Activated naive CD4-positive, alpha-beta T cell treated with anti-CD3 and anti-CD28 coated beads, Interleukin-2, amount 50 U/mL, for 72 hours (primary cell): Measurements from ENCODE around the gene TBC1D1. TPM values are rescaled to one million over a fixed set of nuclear protein-coding genes. Genes with fewer than 3 reads are reported as not detected.

Experiments used
- ATAC-seq, 2 donors: fragments of 150-1000 bp; cut with Tn5 transposase; 2 replicates each; pipeline ENCODE4 v1.10.0; 2021; ENCODE audit warnings: mild to moderate bottlenecking in 2 of 2, moderate library complexity in 2 of 2
- DNase-seq, 2 donors: peaks; one replicate each; pipeline ENCODE4 v3.0.0; 2021 to 2022; ENCODE audit warnings: low spot score in 2 of 2
- H3K27ac Mint-ChIP-seq, 2 donors: one replicate each; pipeline ENCODE4 v1.8.0; 2022; ENCODE audit warnings: mild to moderate bottlenecking in 2 of 2, mixed read lengths in 2 of 2
- H3K36me3 Mint-ChIP-seq, 2 donors: one replicate each; pipeline ENCODE4 v1.8.0; 2022; ENCODE audit warnings: mixed read lengths in 2 of 2
- H3K9me3 Mint-ChIP-seq, 2 donors: one replicate each; pipeline ENCODE4 v1.8.0; 2022; ENCODE audit warnings: mixed read lengths in 2 of 2
- total RNA-seq, 2 donors: library from RNA; stranded (reverse); gene quantifications; one replicate each; pipeline ENCODE4 v1.2.3, GENCODE V29; 2022

Gene TBC1D1
- 10 to 100 TPM; 47.1 to 68.6 TPM for total RNA-seq

- Mint-ChIP-seq H3K9me3 (no peaks in the 10 kb centered on the region), H3K36me3 (peaks cover 0 to 5% of the 10 kb centered on the region in 2 donors), H3K27ac (peak within 1 kb of the TSS; percentile 74 to 92)
- ATAC-seq (peak; percentile 29 to 67), DNase-seq (peak; percentile 55 to 80)
These were observed at the start of gene TBC1D1 for GRCh38 chr4:37890801-37891259. Gene TBC1D1 (plus strand): TSS chr4:37891084. CDS start chr4:37902096, 11,012 bp downstream.

- Mint-ChIP-seq H3K9me3 (no peaks in the 10 kb centered on the region), H3K36me3 (peaks cover 7 to 20% of the 10 kb centered on the region in 2 donors), H3K27ac (no peak overlapping the region)
- no peak for DNase-seq
- no peak for ATAC-seq
These were observed 46.7 kb upstream of the TBC1D1 start for GRCh38 chr4:37844204-37844603.

- Mint-ChIP-seq H3K36me3 (peaks cover 7 to 20% of the 10 kb centered on the region in 2 donors), H3K27ac (no peak overlapping the region), H3K9me3 (no peaks in the 10 kb centered on the region)
- DNase-seq (no peak), ATAC-seq (no peak)
These were observed 45.7 kb upstream of the TBC1D1 start for GRCh38 chr4:37845201-37845600.

GRCh38 chr4:37847311-37847884 lies 43.5 kb upstream of the TBC1D1 start:
- H3K27ac Mint-ChIP-seq = no peak overlapping the region
- no peak for ATAC-seq
- H3K9me3 Mint-ChIP-seq = no peaks in the 10 kb centered on the region
- no peak for DNase-seq
- H3K36me3 Mint-ChIP-seq = peaks cover 7 to 20% of the 10 kb centered on the region in 2 donors

- Mint-ChIP-seq H3K36me3 (peaks cover 0 to 18% of the 10 kb centered on the region in 2 donors), H3K9me3 (no peaks in the 10 kb centered on the region), H3K27ac (no peak overlapping the region)
- ATAC-seq (no peak), DNase-seq (no peak)
These were observed 38.5 kb upstream of the TBC1D1 start for GRCh38 chr4:37852376-37852775.

- DNase-seq = no peak
- ATAC-seq = no peak
- peaks cover 0 to 22% of the 10 kb centered on the region in 2 donors for H3K36me3 Mint-ChIP-seq
- no peaks in the 10 kb centered on the region for H3K9me3 Mint-ChIP-seq
- no peak overlapping the region for H3K27ac Mint-ChIP-seq
These were observed 32.8 kb upstream of the TBC1D1 start for GRCh38 chr4:37858112-37858511.

GRCh38 chr4:37858872-37859271 lies 32.0 kb upstream of the TBC1D1 start:
- no peaks in the 10 kb centered on the region for H3K9me3 Mint-ChIP-seq
- ATAC-seq (no peak), DNase-seq (no peak)
- peaks cover 0 to 27% of the 10 kb centered on the region in 2 donors for H3K36me3 Mint-ChIP-seq
- no peak overlapping the region for H3K27ac Mint-ChIP-seq

- Mint-ChIP-seq H3K27ac (no peak overlapping the region), H3K9me3 (no peaks in the 10 kb centered on the region), H3K36me3 (peaks cover under 1 to 24% of the 10 kb centered on the region in 2 donors)
- DNase-seq (no peak), ATAC-seq (no peak)
These were observed 30.6 kb upstream of the TBC1D1 start for GRCh38 chr4:37860266-37860665.

GRCh38 chr4:37862961-37863360 lies 27.9 kb upstream of the TBC1D1 start:
- DNase-seq (no peak), ATAC-seq (no peak)
- Mint-ChIP-seq H3K9me3 (no peaks in the 10 kb centered on the region), H3K27ac (no peak overlapping the region), H3K36me3 (peaks cover 18 to 27% of the 10 kb centered on the region in 2 donors)

- Mint-ChIP-seq H3K36me3 (peaks cover 14 to 26% of the 10 kb centered on the region in 2 donors), H3K9me3 (no peaks in the 10 kb centered on the region), H3K27ac (no peak overlapping the region)
- DNase-seq (no peak), ATAC-seq (no peak)
These were observed 26.1 kb upstream of the TBC1D1 start for GRCh38 chr4:37864786-37865185.

GRCh38 chr4:37865450-37865849 lies 25.4 kb upstream of the TBC1D1 start:
- Mint-ChIP-seq H3K36me3 (peaks cover 14 to 26% of the 10 kb centered on the region in 2 donors), H3K27ac (no peak overlapping the region)

GRCh38 chr4:37867102-37867501 lies 23.8 kb upstream of the TBC1D1 start:
- Mint-ChIP-seq H3K27ac (peak overlapping the region in 1 of 2 donors; percentile 38), H3K9me3 (no peaks in the 10 kb centered on the region), H3K36me3 (peaks cover 14 to 26% of the 10 kb centered on the region in 2 donors)
- ATAC-seq (no peak), DNase-seq (no peak)

More at GRCh38 chr4:37865450-37865849, 25.4 kb upstream of the TBC1D1 start:
- H3K9me3 Mint-ChIP-seq = no peaks in the 10 kb centered on the region
- DNase-seq (no peak), ATAC-seq (no peak)

GRCh38 chr4:37868238-37868637 lies 22.6 kb upstream of the TBC1D1 start:
- Mint-ChIP-seq H3K9me3 (no peaks in the 10 kb centered on the region), H3K36me3 (peaks cover 9 to 26% of the 10 kb centered on the region in 2 donors), H3K27ac (no peak overlapping the region)
- DNase-seq (no peak), ATAC-seq (no peak)

GRCh38 chr4:37872310-37872988 lies 18.4 kb upstream of the TBC1D1 start:
- H3K27ac Mint-ChIP-seq = no peak overlapping the region
- DNase-seq = no peak
- H3K9me3 Mint-ChIP-seq = no peaks in the 10 kb centered on the region
- H3K36me3 Mint-ChIP-seq = peaks cover 0 to 13% of the 10 kb centered on the region in 2 donors
- no peak for ATAC-seq

GRCh38 chr4:37873386-37873785 lies 17.5 kb upstream of the TBC1D1 start:
- H3K9me3 Mint-ChIP-seq = no peaks in the 10 kb centered on the region
- no peak overlapping the region for H3K27ac Mint-ChIP-seq
- ATAC-seq = peak; percentile 81 to 83
- DNase-seq = no peak
- peaks cover 0 to 3% of the 10 kb centered on the region in 2 donors for H3K36me3 Mint-ChIP-seq

GRCh38 chr4:37876156-37876555 lies 14.7 kb upstream of the TBC1D1 start:
- no peak for ATAC-seq
- no peaks in the 10 kb centered on the region for H3K9me3 Mint-ChIP-seq

GRCh38 chr4:37879365-37879764 lies 11.5 kb upstream of the TBC1D1 start:
- ATAC-seq = no peak
- no peaks in the 10 kb centered on the region for H3K9me3 Mint-ChIP-seq

More at GRCh38 chr4:37876156-37876555, 14.7 kb upstream of the TBC1D1 start:
- no peak for DNase-seq
- no peaks in the 10 kb centered on the region for H3K36me3 Mint-ChIP-seq
- no peak overlapping the region for H3K27ac Mint-ChIP-seq

GRCh38 chr4:37881811-37882210 lies 9.1 kb upstream of the TBC1D1 start:
- Mint-ChIP-seq H3K9me3 (no peaks in the 10 kb centered on the region), H3K36me3 (no peaks in the 10 kb centered on the region), H3K27ac (no peak overlapping the region)
- no peak for ATAC-seq
- no peak for DNase-seq

More at GRCh38 chr4:37879365-37879764, 11.5 kb upstream of the TBC1D1 start:
- H3K27ac Mint-ChIP-seq = no peak overlapping the region
- DNase-seq = no peak
- H3K36me3 Mint-ChIP-seq = no peaks in the 10 kb centered on the region
